NCI-H187 treated with DMSO at 0.1 percent for 48 hours (cell line): ENCODE measurements around the gene ADCY1.
"Not testable (repeated sequence)": the region's sequence is repeated elsewhere in the genome, so short reads cannot be mapped to it uniquely, and the experiment has no call there.

Experiments used
- DNase-seq: peaks from one replicate; lab custom pipeline; 2025; lab: John Stamatoyannopoulos, UW

The ADCY1 gene

DNA sequence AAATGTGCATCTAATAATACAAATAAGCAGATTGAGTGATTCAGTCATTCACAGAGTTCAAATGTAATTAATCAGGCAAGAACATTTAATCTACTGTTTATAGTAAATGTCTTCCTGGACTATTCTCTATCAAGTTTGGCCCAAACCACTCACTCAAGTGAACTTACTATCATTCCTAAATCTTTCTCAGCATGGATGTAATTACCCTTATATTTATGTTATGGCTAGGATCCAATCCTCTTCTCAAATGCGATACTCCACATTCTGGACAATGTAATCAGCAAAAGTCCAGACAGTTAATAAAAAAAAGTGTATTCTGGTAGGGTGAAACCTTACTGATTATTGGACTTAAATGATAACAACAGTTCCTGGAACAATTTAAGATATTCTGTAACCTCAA is 185.3 kb downstream of the ADCY1 start:
- DNase-seq, result not testable (repeated sequence)

DNA sequence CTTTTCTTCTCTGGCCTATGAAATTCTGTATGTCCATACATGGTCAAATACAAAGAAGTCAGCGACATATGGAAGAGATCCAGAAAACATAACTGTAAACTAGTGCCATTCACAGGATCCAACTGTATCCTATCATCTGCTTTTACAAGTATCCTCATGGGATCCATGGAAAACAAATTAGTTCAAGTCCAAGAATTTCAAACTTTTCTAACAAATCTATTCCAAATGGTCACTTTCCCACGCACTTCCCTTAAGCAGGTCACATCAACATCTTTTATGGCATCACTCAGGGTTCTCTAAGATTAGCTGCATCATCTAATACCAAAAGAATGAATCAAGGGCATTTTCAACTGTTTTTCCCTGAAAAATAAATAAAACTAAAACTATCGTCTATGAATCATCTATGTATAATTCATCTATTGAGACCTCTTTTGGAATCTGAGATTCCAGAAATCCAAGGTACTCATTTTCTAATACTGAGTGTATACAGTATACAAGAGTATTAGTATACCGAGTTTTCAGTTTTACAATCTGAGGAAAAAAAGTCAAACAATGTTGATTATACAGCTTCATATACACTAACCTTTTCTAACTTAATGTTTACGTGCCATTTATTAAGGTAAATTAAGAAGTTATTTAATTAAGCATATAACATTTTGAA is 187.5 kb downstream of the ADCY1 start:
- not testable (repeated sequence) for DNase-seq

DNA sequence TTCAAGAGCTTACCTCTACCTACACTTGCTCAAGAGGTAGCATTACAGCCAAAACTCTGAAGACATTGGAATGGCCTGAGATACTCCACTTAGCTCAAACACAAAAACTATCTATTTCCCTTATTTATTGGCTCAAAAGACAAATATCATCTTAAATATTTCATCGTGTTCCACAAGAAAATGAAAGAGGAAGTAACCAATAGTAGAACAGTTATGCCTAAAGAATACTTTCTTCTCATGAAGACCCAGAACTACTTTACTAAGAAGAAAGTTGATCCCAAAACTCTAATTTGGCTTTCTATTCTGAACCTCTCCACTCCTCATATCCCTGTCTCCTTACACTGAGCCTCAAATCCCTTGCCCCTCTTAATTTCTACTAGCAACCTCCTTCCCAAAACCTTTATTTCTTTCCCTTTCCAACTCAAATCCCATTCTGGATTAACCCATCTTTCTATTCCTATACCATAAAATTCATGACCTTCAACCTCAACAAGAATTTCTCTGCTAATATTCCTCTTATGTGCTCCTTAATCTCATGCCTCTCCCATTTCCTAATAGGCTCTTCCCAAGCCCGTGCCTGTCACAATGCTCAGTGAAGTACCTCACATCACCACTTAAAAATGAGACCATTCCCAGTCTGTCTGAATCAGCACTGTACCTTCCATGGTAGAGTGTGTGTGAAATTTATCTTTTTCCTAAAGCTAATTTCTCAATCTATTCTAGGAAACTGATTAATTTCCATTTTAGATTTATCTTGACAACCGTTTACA is 188.2 kb downstream of the ADCY1 start:
- not testable (repeated sequence) for DNase-seq

DNA sequence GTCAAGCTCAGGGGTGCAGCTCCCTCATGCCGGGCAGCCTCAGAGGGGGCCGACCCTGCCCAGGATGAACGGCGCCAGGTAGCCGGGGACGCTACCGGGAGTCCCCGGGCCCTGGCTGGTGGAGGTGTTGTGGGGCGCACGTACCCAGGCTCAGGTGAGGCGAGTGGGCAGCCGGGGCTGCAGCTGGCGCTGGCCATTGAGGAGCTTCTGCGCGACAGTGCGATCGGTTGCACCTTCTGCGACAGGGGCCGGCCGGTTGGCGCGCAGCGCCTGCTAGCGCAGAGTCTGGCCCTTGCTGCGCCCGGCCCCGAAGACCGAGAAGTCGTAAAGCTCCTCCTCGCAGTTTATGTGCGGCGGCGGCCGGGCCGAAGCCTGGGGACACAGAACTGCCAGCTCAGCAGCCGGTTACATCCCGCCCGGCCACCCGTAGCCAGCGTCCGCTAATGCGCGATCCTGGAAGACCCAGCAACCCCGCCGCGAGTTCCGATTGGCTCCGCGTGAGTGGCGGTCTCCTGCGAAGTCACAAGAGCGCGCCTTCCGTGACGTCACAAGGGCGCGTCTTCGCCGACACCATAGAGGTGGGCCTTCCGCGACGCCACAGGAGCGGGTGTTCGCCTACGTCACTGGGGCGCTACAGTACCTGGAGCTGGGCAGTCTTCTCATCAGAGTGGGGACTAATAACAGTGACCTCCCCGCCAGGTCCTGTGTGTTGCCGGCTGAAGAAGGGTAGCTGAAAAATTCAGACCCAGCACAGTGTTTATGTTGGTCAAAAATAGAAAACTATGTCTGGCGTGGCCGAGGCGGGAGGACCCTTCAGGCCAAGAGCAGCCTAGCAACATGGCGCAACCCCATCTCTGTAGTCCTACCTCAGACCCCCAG is 194.6 kb downstream of the ADCY1 start:
- peak; percentile 68 for DNase-seq

DNA sequence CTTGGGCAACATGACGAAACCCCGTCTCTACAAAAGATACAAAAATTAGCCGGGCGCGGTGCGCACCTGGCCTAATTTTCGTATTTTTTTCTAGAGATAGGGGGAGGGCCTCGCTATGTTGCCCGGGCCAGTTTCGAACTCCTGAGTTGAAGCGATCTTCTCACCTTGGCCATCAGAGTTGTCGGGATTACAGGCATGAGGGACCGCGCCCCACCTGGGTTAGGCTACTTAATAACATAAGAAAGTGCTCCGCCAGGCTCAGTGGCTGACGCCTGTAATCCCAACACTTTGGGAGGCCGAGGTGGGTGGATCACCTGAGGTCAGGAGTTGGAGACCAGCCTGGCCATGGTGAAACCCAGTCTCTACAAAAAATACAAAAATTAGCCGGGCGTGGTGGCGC is 195.5 kb downstream of the ADCY1 start:
- not testable (repeated sequence) for DNase-seq
